Chondrocyte (in vitro differentiated cells): ENCODE data around the gene WDR27. TPM values are rescaled to one million over a fixed set of nuclear protein-coding genes. Genes with fewer than 3 reads are reported as not detected.

Source experiments
- DNase-seq: peaks from one replicate; pipeline ENCODE4 v3.0.0; 2021; ENCODE audit warnings: mixed read lengths, low spot score
- H3K27ac Mint-ChIP-seq: one replicate; pipeline ENCODE4 v1.8.0; 2021; ENCODE audit warnings: mild to moderate bottlenecking, moderate library complexity, mixed read lengths; ENCODE audit not compliant: unreplicated experiment
- H3K27me3 Mint-ChIP-seq: 2 replicates; pipeline ENCODE4 v1.8.0; 2021; ENCODE audit warnings: low read depth, mixed read lengths
- H3K36me3 Mint-ChIP-seq: 2 replicates; pipeline ENCODE4 v1.8.0; 2021; ENCODE audit warnings: low read depth, mixed read lengths
- H3K4me1 Mint-ChIP-seq: 2 replicates; pipeline ENCODE4 v1.8.0; 2021; ENCODE audit warnings: low read depth, mild to moderate bottlenecking, mixed read lengths
- H3K4me3 Mint-ChIP-seq: one replicate; pipeline ENCODE4 v1.8.0; 2021; ENCODE audit warnings: mild to moderate bottlenecking, moderate library complexity, mixed read lengths; ENCODE audit not compliant: unreplicated experiment
- H3K9me3 Mint-ChIP-seq: 2 replicates; pipeline ENCODE4 v1.8.0; 2021; ENCODE audit warnings: low read depth, mixed read lengths
- CTCF ChIP-seq: fragments of 200-600 bp; sonication (generic); IDR thresholded peaks from 2 replicates; pipeline ENCODE4 v1.5.0; 2021; ENCODE audit warnings: antibody characterized with exemption, mild to moderate bottlenecking, moderate library complexity
- total RNA-seq: library from RNA; stranded (reverse); gene quantifications from 3 replicates; pipeline ENCODE4 v1.2.1, GENCODE V29; 2021

Gene WDR27
- total RNA-seq, 1 donor from 2014 or later: 24.9 TPM

DNA sequence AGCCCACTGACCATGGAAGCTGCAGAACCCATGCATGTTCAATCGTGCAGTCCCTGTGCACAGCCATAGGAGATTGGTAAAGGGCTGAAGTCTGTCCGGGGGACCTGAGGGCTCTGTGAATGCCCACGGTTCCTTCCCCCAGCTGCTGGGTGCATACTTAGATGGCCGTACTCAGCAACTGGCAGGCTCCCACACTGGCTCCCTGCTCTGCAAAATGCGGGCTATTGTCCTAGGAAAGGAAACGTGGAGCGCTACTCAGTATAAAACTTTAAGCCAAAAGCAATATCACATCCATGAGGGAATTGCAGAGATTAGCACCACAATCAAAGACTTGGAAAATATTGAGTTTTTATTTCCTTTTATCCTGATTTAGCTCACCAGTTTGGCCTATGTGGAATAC is 202.0 kb downstream of the WDR27 start:
- Mint-ChIP-seq H3K4me1 (peaks cover 11% of the 10 kb centered on the region), H3K27me3 (no peaks in the 10 kb centered on the region), H3K9me3 (peaks cover 13% of the 10 kb centered on the region), H3K27ac (no peak overlapping the region), H3K36me3 (peaks cover 4% of the 10 kb centered on the region), H3K4me3 (no peak overlapping the region)
- DNase-seq: no peak
- TF ChIP-seq CTCF: no peak

- H3K27ac Mint-ChIP-seq: no peak overlapping the region
- DNase-seq: no peak
- H3K4me1 Mint-ChIP-seq: peaks cover 11% of the 10 kb centered on the region
- peaks cover 4% of the 10 kb centered on the region for H3K36me3 Mint-ChIP-seq
- no peak for TF ChIP-seq CTCF
- no peaks in the 10 kb centered on the region for H3K27me3 Mint-ChIP-seq
- H3K4me3 Mint-ChIP-seq: no peak overlapping the region
- peaks cover 13% of the 10 kb centered on the region for H3K9me3 Mint-ChIP-seq
These were observed 202.8 kb downstream of the WDR27 start for GRCh38 chr6:169498916-169499513.

GRCh38 chr6:169495601-169496000 is 206.2 kb downstream of the WDR27 start:
- TF ChIP-seq CTCF: no peak

DNA sequence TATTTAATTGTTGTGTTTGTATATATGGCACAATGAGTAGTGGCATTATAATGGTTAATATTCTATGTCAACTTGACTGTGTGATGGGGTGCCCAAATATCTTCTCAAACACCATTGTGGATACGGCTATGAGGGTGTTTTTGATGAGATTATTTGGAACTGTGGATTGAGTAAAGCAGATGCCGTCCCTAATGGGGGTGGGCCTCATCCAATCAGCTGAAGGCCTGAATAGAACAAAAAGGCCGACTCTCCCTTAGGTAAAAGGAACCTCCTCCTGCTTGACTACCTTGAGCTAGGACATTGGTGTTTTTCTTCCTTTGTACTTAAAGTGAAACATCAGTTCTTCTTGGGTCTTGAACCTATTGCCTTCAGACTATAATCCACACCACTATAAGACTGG is 207.8 kb downstream of the WDR27 start:
- DNase-seq: no peak
- Mint-ChIP-seq H3K9me3 (peaks cover 13% of the 10 kb centered on the region), H3K27me3 (no peaks in the 10 kb centered on the region), H3K4me1 (peaks cover 4% of the 10 kb centered on the region), H3K36me3 (peaks cover 4% of the 10 kb centered on the region), H3K27ac (no peak overlapping the region), H3K4me3 (no peak overlapping the region)
- no peak for TF ChIP-seq CTCF

More at GRCh38 chr6:169495601-169496000, 206.2 kb downstream of the WDR27 start:
- peaks cover 4% of the 10 kb centered on the region for H3K36me3 Mint-ChIP-seq
- H3K4me3 Mint-ChIP-seq: no peak overlapping the region
- H3K4me1 Mint-ChIP-seq: peaks cover 4% of the 10 kb centered on the region
- peaks cover 13% of the 10 kb centered on the region for H3K9me3 Mint-ChIP-seq
- H3K27me3 Mint-ChIP-seq: no peaks in the 10 kb centered on the region
- H3K27ac Mint-ChIP-seq: no peak overlapping the region
- no peak for DNase-seq

- no peak overlapping the region for H3K4me3 Mint-ChIP-seq
- H3K27me3 Mint-ChIP-seq: no peaks in the 10 kb centered on the region
- no peak for DNase-seq
- H3K4me1 Mint-ChIP-seq: peaks cover 15% of the 10 kb centered on the region
- peaks cover 4% of the 10 kb centered on the region for H3K36me3 Mint-ChIP-seq
- no peak overlapping the region for H3K27ac Mint-ChIP-seq
- no peak for TF ChIP-seq CTCF
- peaks cover 9% of the 10 kb centered on the region for H3K9me3 Mint-ChIP-seq
These were observed 210.3 kb downstream of the WDR27 start for GRCh38 chr6:169491482-169491881.
